Thymus (tissue), 11 donors: ENCODE results near the gene TPRG1. TPM values are rescaled to one million over a fixed set of nuclear protein-coding genes. Genes with fewer than 3 reads are reported as not detected.

Experiments used
- DNase-seq, 9 donors: peaks; one replicate each; pipeline ENCODE4 v3.0.0-alpha.2; 2013; ENCODE audit warnings: low spot score in 9 of 9, low read depth in 6 of 9, missing footprints in 1 of 9
- H3K27ac ChIP-seq, 2 donors: one replicate each; pipeline ENCODE4 v1.5.1; 2013; ENCODE audit warnings: control low read depth in 1 of 2, low read depth in 1 of 2, low read length in 1 of 2, mild to moderate bottlenecking in 1 of 2, moderate library complexity in 1 of 2
- H3K27me3 ChIP-seq, 2 donors: one replicate each; pipeline ENCODE4 v1.5.1; 2013; ENCODE audit warnings: low read length in 1 of 2; ENCODE audit not compliant: control insufficient read depth in 2 of 2, insufficient read depth in 1 of 2
- H3K36me3 ChIP-seq, 2 donors: one replicate each; pipeline ENCODE4 v1.5.1; 2013; ENCODE audit warnings: low read length in 1 of 2, mild to moderate bottlenecking in 1 of 2, moderate library complexity in 1 of 2; ENCODE audit not compliant: control insufficient read depth in 2 of 2, insufficient read depth in 2 of 2
- H3K4me1 ChIP-seq, 2 donors: one replicate each; pipeline ENCODE4 v1.5.1; 2013; ENCODE audit warnings: low read length in 2 of 2; ENCODE audit not compliant: control insufficient read depth in 2 of 2, insufficient read depth in 2 of 2
- H3K4me3 ChIP-seq, 2 donors: one replicate each; pipeline ENCODE4 v1.5.1; 2013; ENCODE audit warnings: low read length in 2 of 2, control low read depth in 1 of 2, mild to moderate bottlenecking in 1 of 2
- H3K9me3 ChIP-seq, 2 donors: one replicate each; pipeline ENCODE4 v1.5.1; 2013; ENCODE audit warnings: low read length in 1 of 2, mild to moderate bottlenecking in 1 of 2; ENCODE audit not compliant: control insufficient read depth in 2 of 2, insufficient read depth in 1 of 2
- WGBS: extraction: QIAGEN DNeasy Blood & Tissue Kit; methylation state at CpG from one replicate; pipeline ENCODE4 v1.1.7; 2013; 5-methylcytosine and 5-hydroxymethylcytosine counted together
- polyA plus RNA-seq: library from polyadenylated mRNA; stranded (reverse); fragments of 200-250 nt; gene quantifications from one replicate; pipeline ENCODE4 v1.2.3, GENCODE V29; 2013
- total RNA-seq: library from RNA; stranded (reverse); fragments of 120-200 nt; gene quantifications from one replicate; pipeline ENCODE4 v1.2.4, GENCODE V29; 2013
- donor health status: healthy.

Gene TPRG1
- total and polyA plus RNA-seq, 2 donors = 1.8 to 3.2 TPM

GRCh38 chr3:189355481-189356201, 183.9 kb downstream of the TPRG1 start:
- no peaks in the 10 kb centered on the region for H3K36me3 ChIP-seq
- H3K27ac ChIP-seq = no peak overlapping the region
- no peak overlapping the region for H3K4me3 ChIP-seq
- H3K27me3 ChIP-seq = no peaks in the 10 kb centered on the region
- peaks cover 0 to 10% of the 10 kb centered on the region in 2 donors for H3K4me1 ChIP-seq
- WGBS = 49% methylated on average over 6 of the region's 6 CpGs
- no peaks in the 10 kb centered on the region for H3K9me3 ChIP-seq
- DNase-seq = peak in 6 of 9 donors; percentile 17 to 65 (median 22)

GRCh38 chr3:189360291-189360690, 188.5 kb downstream of the TPRG1 start:
- Histone ChIP-seq H3K4me3 (no peak overlapping the region), H3K27ac (no peak overlapping the region), H3K9me3 (no peaks in the 10 kb centered on the region), H3K36me3 (no peaks in the 10 kb centered on the region), H3K4me1 (peaks cover 0 to 8% of the 10 kb centered on the region in 2 donors), H3K27me3 (no peaks in the 10 kb centered on the region)
- WGBS = 97% methylated on average over 5 of the region's 5 CpGs
- DNase-seq = no peak

GRCh38 chr3:189361103-189361835, 189.5 kb downstream of the TPRG1 start:
- H3K36me3 ChIP-seq = no peaks in the 10 kb centered on the region
- H3K4me3 ChIP-seq = no peak overlapping the region
- H3K27ac ChIP-seq = no peak overlapping the region
- H3K4me1 ChIP-seq = no peaks in the 10 kb centered on the region
- no peaks in the 10 kb centered on the region for H3K27me3 ChIP-seq
- 93% methylated on average over 2 of the region's 2 CpGs for WGBS
- no peaks in the 10 kb centered on the region for H3K9me3 ChIP-seq
- DNase-seq = no peak

- WGBS = 95% methylated on average over 3 of the region's 3 CpGs
- H3K27me3 ChIP-seq = no peaks in the 10 kb centered on the region
- no peak for DNase-seq
- no peaks in the 10 kb centered on the region for H3K36me3 ChIP-seq
- no peak overlapping the region for H3K27ac ChIP-seq
- H3K4me1 ChIP-seq = peaks cover 0 to 3% of the 10 kb centered on the region in 2 donors
- H3K9me3 ChIP-seq = no peaks in the 10 kb centered on the region
- no peak overlapping the region for H3K4me3 ChIP-seq
Observed at GRCh38 chr3:189363590-189364255, 192.0 kb downstream of the TPRG1 start.

- H3K27ac ChIP-seq = no peak overlapping the region
- DNase-seq = no peak
- H3K4me1 ChIP-seq = peaks cover 0 to 3% of the 10 kb centered on the region in 2 donors
- H3K4me3 ChIP-seq = no peak overlapping the region
- 91% methylated on average over 3 of the region's 3 CpGs for WGBS
- H3K9me3 ChIP-seq = no peaks in the 10 kb centered on the region
- H3K27me3 ChIP-seq = no peaks in the 10 kb centered on the region
- no peaks in the 10 kb centered on the region for H3K36me3 ChIP-seq
Observed at GRCh38 chr3:189365609-189366564, 194.1 kb downstream of the TPRG1 start.

DNA sequence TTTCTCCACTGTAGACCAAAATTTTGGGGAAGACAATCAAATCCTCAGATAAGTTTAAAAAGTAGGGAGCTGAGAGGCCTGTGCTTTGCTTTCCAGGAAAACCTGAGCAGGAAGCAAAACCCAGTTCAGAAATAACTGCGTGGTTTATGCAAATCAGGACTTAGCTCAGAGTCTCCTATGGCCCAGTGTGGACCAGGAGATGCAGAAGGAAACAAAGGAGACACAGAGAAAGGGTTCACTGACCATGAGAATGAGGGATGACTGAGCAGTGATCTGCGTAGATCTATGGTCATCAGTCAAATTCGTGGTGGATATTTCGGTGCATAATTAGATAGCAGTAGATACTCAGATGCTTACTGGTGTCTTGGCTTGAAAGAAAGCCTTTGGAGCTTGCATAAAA, 196.6 kb downstream of the TPRG1 start:
- no peaks in the 10 kb centered on the region for H3K36me3 ChIP-seq
- H3K4me1 ChIP-seq = peaks cover 0 to 3% of the 10 kb centered on the region in 2 donors
- WGBS = 85% methylated on average over 4 of the region's 4 CpGs
- no peak for DNase-seq
- H3K27me3 ChIP-seq = no peaks in the 10 kb centered on the region
- no peak overlapping the region for H3K4me3 ChIP-seq
- no peak overlapping the region for H3K27ac ChIP-seq
- H3K9me3 ChIP-seq = no peaks in the 10 kb centered on the region

DNA sequence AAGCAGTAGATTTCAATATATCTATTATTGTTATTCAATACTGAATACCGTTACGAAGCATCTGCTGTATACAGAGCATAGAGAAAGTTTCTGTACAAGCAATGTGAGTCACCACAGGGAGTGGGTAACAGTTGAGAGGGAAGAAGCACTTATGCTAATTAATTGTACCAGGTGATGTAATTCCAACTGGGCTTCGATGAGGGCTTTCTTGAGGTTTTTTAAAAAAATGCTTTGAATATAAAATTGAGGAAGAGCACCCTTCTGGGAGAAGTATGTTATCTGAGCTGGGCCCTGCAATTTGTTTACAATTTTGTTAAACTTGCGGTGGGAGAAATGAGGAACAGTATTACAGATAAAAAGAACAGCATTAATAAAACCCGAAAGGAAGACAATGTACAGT, 197.9 kb downstream of the TPRG1 start:
- 84% methylated on average over 5 of the region's 5 CpGs for WGBS
- Histone ChIP-seq H3K9me3 (no peaks in the 10 kb centered on the region), H3K4me1 (peaks cover 0 to 3% of the 10 kb centered on the region in 2 donors), H3K27me3 (no peaks in the 10 kb centered on the region), H3K4me3 (no peak overlapping the region), H3K27ac (no peak overlapping the region), H3K36me3 (no peaks in the 10 kb centered on the region)
- DNase-seq = no peak

DNA sequence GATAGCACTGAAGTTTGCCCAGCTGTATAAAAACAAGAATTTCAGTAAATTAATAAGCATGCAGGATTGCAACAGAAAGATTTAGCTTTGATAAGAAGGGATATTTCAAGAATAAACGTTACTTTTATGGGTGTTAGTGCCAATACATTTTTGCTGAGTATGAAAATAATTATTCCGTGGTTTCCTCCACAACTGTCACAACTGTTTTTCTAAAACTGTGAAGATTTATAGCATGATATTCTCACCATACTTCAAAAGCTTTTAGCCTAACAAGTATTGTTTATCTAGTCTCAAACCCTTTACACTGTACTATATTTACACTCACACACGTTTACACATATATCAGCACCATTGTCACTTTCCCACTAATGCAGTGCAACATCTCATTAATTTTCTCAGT, 200.5 kb downstream of the TPRG1 start:
- H3K4me3 ChIP-seq = no peak overlapping the region
- peaks cover 0 to 3% of the 10 kb centered on the region in 2 donors for H3K4me1 ChIP-seq
- no peak overlapping the region for H3K27ac ChIP-seq
- 4% methylated on average over 3 of the region's 3 CpGs for WGBS
- no peaks in the 10 kb centered on the region for H3K36me3 ChIP-seq
- DNase-seq = no peak
- no peaks in the 10 kb centered on the region for H3K9me3 ChIP-seq
- H3K27me3 ChIP-seq = no peaks in the 10 kb centered on the region
